ENCODE measurements around the gene ZFP36L2. TPM values are rescaled to one million over a fixed set of nuclear protein-coding genes. Genes with fewer than 3 reads are reported as not detected.
A peak's percentile ranks its signal among the peaks of the same experiment; 100 is the strongest.

ZFP36L2 gene
- total and polyA plus RNA-seq, 9 of the 15 experiments (the other 6 are each of a cell fraction or from before 2014, with no cell fraction given), result 4.1 to 60.6 (median 20.3) TPM

GRCh38 chr2:43210467-43211303 lies 15.7 kb downstream of the ZFP36L2 start (continued):
- TF ChIP-seq TSC22D4 (tag; IDR thresholded peaks at IDR 0.05), result no peak
- TF ChIP-seq MCM2 (IDR thresholded peaks at IDR 0.05; ENCODE audit: low read depth), result no peak
- TF ChIP-seq, protein P1, sequence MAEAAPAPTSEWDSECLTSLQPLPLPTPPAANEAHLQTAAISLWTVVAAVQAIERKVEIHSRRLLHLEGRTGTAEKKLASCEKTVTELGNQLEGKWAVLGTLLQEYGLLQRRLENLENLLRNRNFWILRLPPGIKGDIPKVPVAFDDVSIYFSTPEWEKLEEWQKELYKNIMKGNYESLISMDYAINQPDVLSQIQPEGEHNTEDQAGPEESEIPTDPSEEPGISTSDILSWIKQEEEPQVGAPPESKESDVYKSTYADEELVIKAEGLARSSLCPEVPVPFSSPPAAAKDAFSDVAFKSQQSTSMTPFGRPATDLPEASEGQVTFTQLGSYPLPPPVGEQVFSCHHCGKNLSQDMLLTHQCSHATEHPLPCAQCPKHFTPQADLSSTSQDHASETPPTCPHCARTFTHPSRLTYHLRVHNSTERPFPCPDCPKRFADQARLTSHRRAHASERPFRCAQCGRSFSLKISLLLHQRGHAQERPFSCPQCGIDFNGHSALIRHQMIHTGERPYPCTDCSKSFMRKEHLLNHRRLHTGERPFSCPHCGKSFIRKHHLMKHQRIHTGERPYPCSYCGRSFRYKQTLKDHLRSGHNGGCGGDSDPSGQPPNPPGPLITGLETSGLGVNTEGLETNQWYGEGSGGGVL (CRISPR knock-in tag; IDR thresholded peaks at IDR 0.05), result no peak
- TF ChIP-seq RFX7 (CRISPR knock-in tag; IDR thresholded peaks at IDR 0.05), result no peak
- TF ChIP-seq XRCC4 (IDR thresholded peaks at IDR 0.05; ENCODE audit: extremely low read depth, insufficient read depth, insufficient read length), result no peak
- no peak for TF ChIP-seq FUS (optimal IDR thresholded peaks at IDR 0.05; ENCODE audit: low read depth, low read length)
- peak; percentile 85 for TF ChIP-seq CBFB (CRISPR knock-in tag; IDR thresholded peaks at IDR 0.05)
- no peak for TF ChIP-seq TARDBP (IDR thresholded peaks at IDR 0.05)
- TF ChIP-seq, protein P2, sequence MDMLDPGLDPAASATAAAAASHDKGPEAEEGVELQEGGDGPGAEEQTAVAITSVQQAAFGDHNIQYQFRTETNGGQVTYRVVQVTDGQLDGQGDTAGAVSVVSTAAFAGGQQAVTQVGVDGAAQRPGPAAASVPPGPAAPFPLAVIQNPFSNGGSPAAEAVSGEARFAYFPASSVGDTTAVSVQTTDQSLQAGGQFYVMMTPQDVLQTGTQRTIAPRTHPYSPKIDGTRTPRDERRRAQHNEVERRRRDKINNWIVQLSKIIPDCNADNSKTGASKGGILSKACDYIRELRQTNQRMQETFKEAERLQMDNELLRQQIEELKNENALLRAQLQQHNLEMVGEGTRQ (CRISPR knock-in tag; IDR thresholded peaks at IDR 0.05), result no peak
- peak in 1 of 2 experiments; percentile 88; a peak in 2 of 4 replicates for TF ChIP-seq HDAC1 (IDR thresholded peaks at IDR 0.05)
- peak; percentile 80 for TF ChIP-seq ARID1B (IDR thresholded peaks at IDR 0.05)
- no peak for TF ChIP-seq TFE3 (CRISPR knock-in tag; IDR thresholded peaks at IDR 0.05)
- TF ChIP-seq ZNF232 (CRISPR knock-in tag; IDR thresholded peaks at IDR 0.05), result no peak
- TF ChIP-seq KAT8 (IDR thresholded peaks at IDR 0.05; ENCODE audit: low read depth), result no peak
- no peak for TF ChIP-seq MITF (IDR thresholded peaks at IDR 0.05)
- TF ChIP-seq, protein P3, sequence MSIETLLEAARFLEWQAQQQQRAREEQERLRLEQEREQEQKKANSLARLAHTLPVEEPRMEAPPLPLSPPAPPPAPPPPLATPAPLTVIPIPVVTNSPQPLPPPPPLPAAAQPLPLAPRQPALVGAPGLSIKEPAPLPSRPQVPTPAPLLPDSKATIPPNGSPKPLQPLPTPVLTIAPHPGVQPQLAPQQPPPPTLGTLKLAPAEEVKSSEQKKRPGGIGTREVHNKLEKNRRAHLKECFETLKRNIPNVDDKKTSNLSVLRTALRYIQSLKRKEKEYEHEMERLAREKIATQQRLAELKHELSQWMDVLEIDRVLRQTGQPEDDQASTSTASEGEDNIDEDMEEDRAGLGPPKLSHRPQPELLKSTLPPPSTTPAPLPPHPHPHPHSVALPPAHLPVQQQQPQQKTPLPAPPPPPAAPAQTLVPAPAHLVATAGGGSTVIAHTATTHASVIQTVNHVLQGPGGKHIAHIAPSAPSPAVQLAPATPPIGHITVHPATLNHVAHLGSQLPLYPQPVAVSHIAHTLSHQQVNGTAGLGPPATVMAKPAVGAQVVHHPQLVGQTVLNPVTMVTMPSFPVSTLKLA (conservative IDR thresholded peaks at IDR 0.05), result peak; percentile 77 to 85
- peak; percentile 44 for TF ChIP-seq MTA2 (IDR thresholded peaks at IDR 0.05; ENCODE audit: low read depth)
- TF ChIP-seq ETV1 (tag; conservative IDR thresholded peaks at IDR 0.05; ENCODE audit: low read depth), result no peak
- TF ChIP-seq L3MBTL2 (IDR thresholded peaks at IDR 0.05), result peak; percentile 68; the same call in 1 of the 2 replicates
- TF ChIP-seq EZH2 (IDR thresholded peaks at IDR 0.05; ENCODE audit: borderline replicate concordance, low read depth, low read length), result no peak
- TF ChIP-seq ZNF766 (CRISPR knock-in tag; conservative IDR thresholded peaks at IDR 0.05), result peak; percentile 79
- no peak for TF ChIP-seq ZNF41 (CRISPR knock-in tag; conservative IDR thresholded peaks at IDR 0.05)

Data from K562 (cell line).